Endothelial cell of umbilical vein (primary cell): ENCODE results near the gene NR2C1. TPM values are rescaled to one million over a fixed set of nuclear protein-coding genes. Genes with fewer than 3 reads are reported as not detected.

Experiments
- BruUV-seq: library from RNA; stranded (reverse); fragments of 400-500 nt; replicated peaks from 2 replicates; lab custom pipeline; 2021; lab: Mats Ljungman, UMichigan
- CTCF ChIA-PET: fragments of 300-600, 350-600 bp; sonication (Branson Sonifier 250); formaldehyde crosslinking; loops from one replicate; lab custom pipeline; 2021; ENCODE audit warnings: antibody characterized with exemption, inconsistent platforms; lab: Charles Lee
- POLR2A ChIA-PET: fragments of 300-600, 350-600 bp; sonication (Branson Sonifier 250); formaldehyde crosslinking; loops from one replicate; lab custom pipeline; 2021; ENCODE audit warnings: antibody characterized with exemption, inconsistent platforms; lab: Charles Lee
- DNase-seq: peaks from one replicate; pipeline ENCODE4 v3.0.0-alpha.2; 2011; ENCODE audit warnings: low read depth, low spot score
- FAIRE-seq: peaks from 2 replicates; lab custom pipeline; 2011; peaks lifted over from hg19 to GRCh38; lab: Jason Lieb, UNC
- H2AFZ ChIP-seq: 2 replicates; pipeline ENCODE4 v1.6.0; 2012; ENCODE audit warnings: low read depth, low read length, control low read depth, inconsistent platforms
- H3K27ac ChIP-seq: 2 replicates; pipeline ENCODE4 v1.5.1; 2011; ENCODE audit warnings: low read depth, mild to moderate bottlenecking, control low read depth, low read length, moderate library complexity; ENCODE audit not compliant: insufficient read depth
- H3K27me3 ChIP-seq, 2 experiments: 2 replicates each; pipeline versions ENCODE4 v1.6.0 to v1.6.1; 2011; ENCODE audit warnings: low read length in 2 of 2, mixed read lengths in 1 of 2; ENCODE audit not compliant: control insufficient read depth in 2 of 2, insufficient read depth in 2 of 2
- H3K36me3 ChIP-seq, 2 experiments: 2 replicates in 1 of 2; 3 replicates in 1 of 2; pipeline ENCODE4 v1.5.1; 2011; ENCODE audit warnings: low read length in 2 of 2, mild to moderate bottlenecking in 1 of 2, moderate library complexity in 1 of 2; ENCODE audit not compliant: control insufficient read depth in 2 of 2, insufficient read depth in 2 of 2; ENCODE audit errors: extremely low read depth in 1 of 2
- H3K4me1 ChIP-seq: 3 replicates; pipeline ENCODE4 v1.5.1; 2011; ENCODE audit warnings: mild to moderate bottlenecking, low read length; ENCODE audit not compliant: control insufficient read depth, insufficient read depth; ENCODE audit errors: extremely low read depth
- H3K4me2 ChIP-seq: 2 replicates; pipeline ENCODE4 v1.6.1; 2011; ENCODE audit warnings: low read length, control low read depth, mixed read lengths; ENCODE audit not compliant: insufficient read depth
- H3K4me3 ChIP-seq, 3 experiments: fragments of 200-600 bp in 1 of 3; sonication (generic), shearing (Covaris generic) in 1 of 3; replicated peaks in 1 of 3; 2 replicates each; pipeline ENCODE4 v1.5.1; 2011 to 2016; ENCODE audit warnings: control low read depth in 3 of 3, low read length in 3 of 3, mild to moderate bottlenecking in 2 of 3, inconsistent platforms in 1 of 3, low read depth in 1 of 3, moderate library complexity in 1 of 3; ENCODE audit not compliant: insufficient read depth in 1 of 3
- H3K79me2 ChIP-seq: 2 replicates; pipeline ENCODE4 v1.6.0; 2012; ENCODE audit warnings: low read length, inconsistent platforms; ENCODE audit not compliant: control insufficient read depth, insufficient read depth
- H3K9ac ChIP-seq: replicated peaks from 2 replicates; pipeline ENCODE3; 2011; ENCODE audit warnings: low read length, control low read depth; ENCODE audit not compliant: insufficient read depth; ENCODE audit errors: extremely low read depth
- H3K9me1 ChIP-seq: replicated peaks from 3 replicates; pipeline ENCODE4 v1.6.0; 2011; ENCODE audit warnings: mild to moderate bottlenecking, low read length; ENCODE audit not compliant: control insufficient read depth, insufficient read depth; ENCODE audit errors: extremely low read depth
- H3K9me3 ChIP-seq: replicated peaks from 2 replicates; pipeline ENCODE4 v1.5.1; 2012; ENCODE audit warnings: low read length, inconsistent platforms; ENCODE audit not compliant: control insufficient read depth, insufficient read depth
- H4K20me1 ChIP-seq: replicated peaks from 2 replicates; pipeline ENCODE3; 2011; ENCODE audit warnings: mild to moderate bottlenecking, low read length; ENCODE audit not compliant: control insufficient read depth, insufficient read depth; ENCODE audit errors: extremely low read depth
- CTCF ChIP-seq, 2 donors: IDR thresholded peaks; 1 replicate in 1 of 2; 2 replicates in 1 of 2; pipeline ENCODE4 v1.5.1; 2011; ENCODE audit warnings: low read length in 2 of 2, mild to moderate bottlenecking in 2 of 2, moderate library complexity in 2 of 2, control low read depth in 1 of 2, inconsistent platforms in 1 of 2, low read depth in 1 of 2; ENCODE audit not compliant: insufficient read depth in 1 of 2; ENCODE audit errors: extremely low read depth in 1 of 2
- EZH2 ChIP-seq: IDR thresholded peaks from 2 replicates; pipeline ENCODE4 v1.6.1; 2012; ENCODE audit warnings: borderline replicate concordance, low read depth, mild to moderate bottlenecking, moderate library complexity, low read length, inconsistent platforms; ENCODE audit not compliant: severe bottlenecking
- FOS ChIP-seq: IDR thresholded peaks from 2 replicates; pipeline ENCODE4 v1.6.1; 2011; ENCODE audit warnings: mild to moderate bottlenecking, low read length, moderate library complexity, borderline replicate concordance; ENCODE audit not compliant: insufficient read depth
- GATA2 ChIP-seq: IDR thresholded peaks from 2 replicates; pipeline ENCODE4 v1.7.0; 2011; ENCODE audit warnings: low read depth, mild to moderate bottlenecking, moderate library complexity, mixed read lengths, low read length; ENCODE audit not compliant: insufficient read length, insufficient read depth
- JUN ChIP-seq: IDR thresholded peaks from 2 replicates; pipeline ENCODE4 v1.6.1; 2011; ENCODE audit warnings: borderline replicate concordance, low read depth; ENCODE audit not compliant: insufficient read length, insufficient read depth
- MAX ChIP-seq: IDR thresholded peaks from 2 replicates; pipeline ENCODE4 v1.6.1; 2011; ENCODE audit not compliant: insufficient read depth, insufficient read length
- MYC ChIP-seq: IDR thresholded peaks from one replicate; pipeline ENCODE4 v1.6.1; 2011; ENCODE audit warnings: mild to moderate bottlenecking, low read depth, low read length
- POLR2A ChIP-seq: IDR thresholded peaks from 2 replicates; pipeline ENCODE4 v1.6.1; 2012; ENCODE audit warnings: low read depth, mild to moderate bottlenecking, control low read depth, low read length
- POLR2AphosphoS5 ChIP-seq: IDR thresholded peaks from 2 replicates; pipeline ENCODE4 v1.6.1; 2012; ENCODE audit warnings: low read depth, mild to moderate bottlenecking, control low read depth, low read length, moderate library complexity; ENCODE audit not compliant: insufficient read depth
- dilution Hi-C: fragments of 300-500 bp; cut with MboI; formaldehyde crosslinking; loops from one replicate; pipeline ENCODE4 v1.15.0; 2019; ENCODE audit warnings: low sequenced_read_pairs; ENCODE audit not compliant: extremely low pct_ligation_motif_present
- intact Hi-C: fragments of 100-400 bp; cut with micrococcal nuclease; formaldehyde crosslinking; loops from one replicate; pipeline ENCODE4 v1.10.0; 2022
- polyA plus RNA-seq, 4 experiments: library from polyadenylated mRNA; depleted of rRNA in 3 of 4; stranded (reverse) in 3 of 4; unstranded in 1 of 4; fragments of >200 nt; gene quantifications; 2 replicates each; pipeline versions ENCODE4 v1.2.1 to v1.2.3, GENCODE V29; 2011 to 2012; ENCODE audit warnings: missing spikeins in 1 of 4
- total RNA-seq: library from RNA; stranded (reverse); gene quantifications from 2 replicates; pipeline ENCODE4 v1.2.3, GENCODE V29; 2021

Gene NR2C1
- total and polyA plus RNA-seq, 2 donors (not counting 3 experiments of a cell fraction or from before 2014, with no cell fraction given) = 21.0 to 37.7 TPM

- DNase-seq = no peak
- CTCF ChIA-PET = interaction anchor here (0.7 to 2.2 kb wide), 7 partner anchors 9 to 544 kb away, joined by 3 to 6 read pairs (median 3); partner anchors contain the start of genes NDUFA12 and NR2C1
- Histone ChIP-seq H4K20me1 (no peaks in the 10 kb centered on the region), H3K27me3 (no peaks in the 10 kb centered on the region), H3K4me2 (no peak overlapping the region), H3K4me3 (no peak overlapping the region), H3K4me1 (no peaks in the 10 kb centered on the region), H3K36me3 (peaks cover 2 to 5% of the 10 kb centered on the region in 2 experiments), H3K9ac (no peak overlapping the region), H3K27ac (no peak overlapping the region), H3K9me3 (no peaks in the 10 kb centered on the region), H2AFZ (no peak overlapping the region), H3K9me1 (no peaks in the 10 kb centered on the region), H3K79me2 (peaks cover 3% of the 10 kb centered on the region)
- no peak for FAIRE-seq
- no peak for TF ChIP-seq FOS
- TF ChIP-seq JUN = no peak
- no peak for TF ChIP-seq EZH2
- no peak for TF ChIP-seq POLR2A
- no peak for TF ChIP-seq POLR2AphosphoS5
- no peak for TF ChIP-seq MYC
- no peak for TF ChIP-seq GATA2
- TF ChIP-seq MAX = no peak
- no peak for TF ChIP-seq CTCF (IDR thresholded peaks at IDR 0.05; ENCODE audit: extremely low read depth in 1 of 2, insufficient read depth in 1 of 2, low read depth in 1 of 2, low read length in 2 of 2)
- no TSS peak for BruUV-seq
- dilution Hi-C loops = no loop called here
- intact Hi-C loops = no loop called here
- POLR2A ChIA-PET = no interaction called here
These were observed 83.2 kb downstream of the NR2C1 start for GRCh38 chr12:94990222-94990621.
